Ovary (tissue), 9 donors: ENCODE data around the gene CNOT1. TPM values are rescaled to one million over a fixed set of nuclear protein-coding genes. Genes with fewer than 3 reads are reported as not detected.

Experiments
- DNase-seq, 5 donors: peaks; one replicate each; pipeline ENCODE4 v3.0.0-alpha.2; 2019 to 2020
- H3K27ac ChIP-seq, 2 donors: fragments of 200-600 bp; one replicate each; pipeline versions ENCODE4 v1.5.1 to v1.8.0; 2019 to 2022
- H3K27me3 ChIP-seq: fragments of 200-600 bp; one replicate; pipeline ENCODE4 v1.8.0; 2022
- H3K36me3 ChIP-seq: fragments of 200-600 bp; sonication (generic); one replicate; pipeline ENCODE4 v1.5.1; 2019
- H3K4me1 ChIP-seq: one replicate; pipeline ENCODE4 v1.8.1; 2013; ENCODE audit warnings: mild to moderate bottlenecking, moderate library complexity; ENCODE audit not compliant: insufficient read depth
- H3K4me3 ChIP-seq: fragments of 200-600 bp; sonication (generic); one replicate; pipeline ENCODE4 v1.5.1; 2017
- H3K9me3 ChIP-seq, 2 donors: fragments of 200-600 bp in 1 of 2; sonication (generic) in 1 of 2; one replicate each; pipeline versions ENCODE4 v1.5.1 to v1.8.1; 2013 to 2019; ENCODE audit warnings: mild to moderate bottlenecking in 1 of 2, moderate library complexity in 1 of 2
- EP300 ChIP-seq: sonication (generic); formaldehyde crosslinking; IDR thresholded peaks from one replicate; pipeline ENCODE4 v1.6.1; 2017; ENCODE audit warnings: antibody characterized with exemption
- POLR2A ChIP-seq: fragments of 450-650 bp; IDR thresholded peaks from one replicate; pipeline ENCODE4 v1.6.1; 2017; ENCODE audit warnings: antibody characterized with exemption, mild to moderate bottlenecking, moderate library complexity
- WGBS, 3 donors: extraction: QIAGEN DNeasy Blood & Tissue Kit in 1 of 3; methylation state at CpG; one replicate each; pipeline versions ENCODE4 v1.1.5 to v1.1.7; 2013 to 2017; 5-methylcytosine and 5-hydroxymethylcytosine counted together
- intact Hi-C, 4 donors: fragments of 100-400 bp; cut with DNase I; formaldehyde crosslinking; loops; one replicate each; pipeline versions ENCODE4 v1.11.0 to v1.15.1; 2022 to 2023
- polyA plus RNA-seq, 2 donors: library from polyadenylated mRNA; stranded (reverse); fragments of 200-250 nt in 1 of 2; fragments of 350-450 nt in 1 of 2; fragmentation: Illumina TruSeq in 1 of 2; extraction: RNeasy Lipid Tissue Mini Kit (QIAGEN cat#74804) in 1 of 2; gene quantifications; one replicate each; pipeline ENCODE4 v1.2.3, GENCODE V29; 2013 to 2014
- total RNA-seq, 7 donors: library from RNA; depleted of rRNA in 2 of 7; stranded (reverse); fragments of >200 nt in 2 of 7; fragmentation: NEBNext Ultra II Directional in 3 of 7; extraction: Animal tissue kit (Norgen Biotek cat#: 25700) in 3 of 7; gene quantifications; one replicate each; pipeline versions ENCODE4 v1.1.0 to v1.2.4, GENCODE V29; 2016 to 2023
- TF ChIP-seq, protein P1 (sequence below), 3 donors: fragments of 450-650 bp in 2 of 3; fragments of 200-600 bp in 1 of 3; IDR thresholded peaks; one replicate each; pipeline versions ENCODE4 v1.5.1 to v1.8.0; 2016 to 2022; ENCODE audit warnings: antibody characterized with exemption in 3 of 3, mild to moderate bottlenecking in 1 of 3
- donor health status: DM: no; HTN: no; CAD: no; lungs with moderate emphysema.
- donor health status: DM: no; HTN: no; CAD: no.
- donor health status: Bipolar disorder and iron deficiency.
- donor health status: DM: yes; HTN: yes; CAD: no.
- donor health status: DM: no; HTN: no; CAD: no.
- donor health status: DM: yes; HTN: yes; CAD: no.

Gene CNOT1
- total and polyA plus RNA-seq, 9 donors, result 63.8 to 145 (median 111) TPM

- H3K9me3 ChIP-seq, result no peaks in the 10 kb centered on the region
- TF ChIP-seq POLR2A, result no peak
- H3K27me3 ChIP-seq, result no peaks in the 10 kb centered on the region
- intact Hi-C loops, result loop anchor here in 1 of 4 donors (10.0 kb wide), 1 partner anchor 322 kb away; no protein-coding TSS in a partner anchor
- no peak for DNase-seq
- 76 to 80% (median 78%) methylated on average over 4 of the region's 4 CpGs for WGBS, 3 donors
- H3K4me1 ChIP-seq, result no peaks in the 10 kb centered on the region
- no peak overlapping the region for H3K4me3 ChIP-seq
- no peaks in the 10 kb centered on the region for H3K36me3 ChIP-seq
- no peak overlapping the region for H3K27ac ChIP-seq
Measured at GRCh38 chr16:58656899-58657298, 27.3 kb upstream of the CNOT1 start.

GRCh38 chr16:58655215-58655596 lies 25.6 kb upstream of the CNOT1 start:
- H3K4me3 ChIP-seq, result no peak overlapping the region
- no peak for TF ChIP-seq EP300
- TF ChIP-seq POLR2A, result no peak
- TF ChIP-seq, protein P1, sequence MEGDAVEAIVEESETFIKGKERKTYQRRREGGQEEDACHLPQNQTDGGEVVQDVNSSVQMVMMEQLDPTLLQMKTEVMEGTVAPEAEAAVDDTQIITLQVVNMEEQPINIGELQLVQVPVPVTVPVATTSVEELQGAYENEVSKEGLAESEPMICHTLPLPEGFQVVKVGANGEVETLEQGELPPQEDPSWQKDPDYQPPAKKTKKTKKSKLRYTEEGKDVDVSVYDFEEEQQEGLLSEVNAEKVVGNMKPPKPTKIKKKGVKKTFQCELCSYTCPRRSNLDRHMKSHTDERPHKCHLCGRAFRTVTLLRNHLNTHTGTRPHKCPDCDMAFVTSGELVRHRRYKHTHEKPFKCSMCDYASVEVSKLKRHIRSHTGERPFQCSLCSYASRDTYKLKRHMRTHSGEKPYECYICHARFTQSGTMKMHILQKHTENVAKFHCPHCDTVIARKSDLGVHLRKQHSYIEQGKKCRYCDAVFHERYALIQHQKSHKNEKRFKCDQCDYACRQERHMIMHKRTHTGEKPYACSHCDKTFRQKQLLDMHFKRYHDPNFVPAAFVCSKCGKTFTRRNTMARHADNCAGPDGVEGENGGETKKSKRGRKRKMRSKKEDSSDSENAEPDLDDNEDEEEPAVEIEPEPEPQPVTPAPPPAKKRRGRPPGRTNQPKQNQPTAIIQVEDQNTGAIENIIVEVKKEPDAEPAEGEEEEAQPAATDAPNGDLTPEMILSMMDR (IDR thresholded peaks at IDR 0.05), result no peak
- no peaks in the 10 kb centered on the region for H3K9me3 ChIP-seq
- no peak for DNase-seq
- H3K27ac ChIP-seq, result no peak overlapping the region
- H3K27me3 ChIP-seq, result no peaks in the 10 kb centered on the region
- H3K36me3 ChIP-seq, result no peaks in the 10 kb centered on the region
- 83 to 88% (median 86%) methylated on average over 8 of the region's 8 CpGs for WGBS, 3 donors
- intact Hi-C loops, result loop anchor here in 1 of 4 donors (10.0 kb wide), 1 partner anchor 320 kb away; no protein-coding TSS in a partner anchor
- no peaks in the 10 kb centered on the region for H3K4me1 ChIP-seq

GRCh38 chr16:58654560-58655214 lies 25.1 kb upstream of the CNOT1 start:
- no peaks in the 10 kb centered on the region for H3K36me3 ChIP-seq
- H3K9me3 ChIP-seq, result no peaks in the 10 kb centered on the region
- no peaks in the 10 kb centered on the region for H3K4me1 ChIP-seq
- TF ChIP-seq POLR2A, result no peak
- TF ChIP-seq, protein P1 (IDR thresholded peaks at IDR 0.05), result no peak
- TF ChIP-seq EP300, result no peak
- no peak for DNase-seq
- H3K4me3 ChIP-seq, result no peak overlapping the region
- no peak overlapping the region for H3K27ac ChIP-seq
- no peaks in the 10 kb centered on the region for H3K27me3 ChIP-seq
- 69 to 76% (median 71%) methylated on average over 7 of the region's 7 CpGs for WGBS, 3 donors
- intact Hi-C loops, result loop anchor here in 1 of 4 donors (10.0 kb wide), 1 partner anchor 320 kb away; no protein-coding TSS in a partner anchor

GRCh38 chr16:58652741-58653140 lies 23.1 kb upstream of the CNOT1 start:
- H3K4me1 ChIP-seq, result no peaks in the 10 kb centered on the region
- no peaks in the 10 kb centered on the region for H3K9me3 ChIP-seq
- H3K36me3 ChIP-seq, result no peaks in the 10 kb centered on the region
- intact Hi-C loops, result loop anchor here in 1 of 4 donors (10.0 kb wide), 1 partner anchor 318 kb away; no protein-coding TSS in a partner anchor
- TF ChIP-seq, protein P1 (IDR thresholded peaks at IDR 0.05), result no peak
- TF ChIP-seq POLR2A, result no peak
- no peak for TF ChIP-seq EP300
- no peak for DNase-seq
- WGBS, 3 donors, result 14 to 22% (median 20%) methylated on average over 3 of the region's 3 CpGs
- H3K27me3 ChIP-seq, result no peaks in the 10 kb centered on the region
- no peak overlapping the region for H3K27ac ChIP-seq
- H3K4me3 ChIP-seq, result no peak overlapping the region

GRCh38 chr16:58651965-58652348 lies 22.3 kb upstream of the CNOT1 start:
- Histone ChIP-seq H3K4me3 (no peak overlapping the region), H3K4me1 (no peaks in the 10 kb centered on the region), H3K27me3 (no peaks in the 10 kb centered on the region), H3K36me3 (no peaks in the 10 kb centered on the region), H3K9me3 (no peaks in the 10 kb centered on the region), H3K27ac (no peak overlapping the region)
- TF ChIP-seq, protein P1 (IDR thresholded peaks at IDR 0.05), result no peak
- TF ChIP-seq EP300 (no peak), POLR2A (no peak)
- WGBS, 3 donors, result 53 to 63% (median 59%) methylated on average over 3 of the region's 3 CpGs
- no peak for DNase-seq
- intact Hi-C loops, result loop anchor here in 1 of 4 donors (10.0 kb wide), 1 partner anchor 317 kb away; no protein-coding TSS in a partner anchor
